Measurements from ENCODE around the gene HSD17B12.
A peak's percentile ranks its signal among the peaks of the same experiment; 100 is the strongest.
"Not testable (repeated sequence)": the region's sequence is repeated elsewhere in the genome, so short reads cannot be mapped to it uniquely, and the experiment has no call there.

Gene HSD17B12

GRCh38 chr11:43680521-43681400 is at the start of gene HSD17B12:
TSS of gene HSD17B12 (plus strand) at chr11:43680738. CDS start at chr11:43680828, 90 bp downstream.
- peak; percentile 99 for DNase-seq (ENCODE audit: low spot score)

GRCh38 chr11:43631732-43632131 is 48.8 kb upstream of the HSD17B12 start:
- DNase-seq (ENCODE audit: low spot score): no peak

- DNase-seq (ENCODE audit: low spot score): no peak
Measured at GRCh38 chr11:43632181-43632580, 48.4 kb upstream of the HSD17B12 start.

- no peak for DNase-seq (ENCODE audit: low spot score)
Measured at GRCh38 chr11:43638717-43639116, 41.8 kb upstream of the HSD17B12 start.

- no peak for DNase-seq (ENCODE audit: low spot score)
Measured at GRCh38 chr11:43639224-43639623, 41.3 kb upstream of the HSD17B12 start.

- no peak for DNase-seq (ENCODE audit: low spot score)
Measured at GRCh38 chr11:43639920-43640319, 40.6 kb upstream of the HSD17B12 start.

- peak; percentile 72 for DNase-seq (ENCODE audit: low spot score)
Measured at GRCh38 chr11:43643898-43644620, 36.5 kb upstream of the HSD17B12 start.

- no peak for DNase-seq (ENCODE audit: low spot score)
Measured at GRCh38 chr11:43644621-43645299, 35.8 kb upstream of the HSD17B12 start.

- DNase-seq (ENCODE audit: low spot score): no peak
Measured at GRCh38 chr11:43646767-43647166, 33.8 kb upstream of the HSD17B12 start.

- DNase-seq (ENCODE audit: low spot score): no peak
Measured at GRCh38 chr11:43648888-43649287, 31.6 kb upstream of the HSD17B12 start.

GRCh38 chr11:43649501-43649900 is 31.0 kb upstream of the HSD17B12 start:
- no peak for DNase-seq (ENCODE audit: low spot score)

- no peak for DNase-seq (ENCODE audit: low spot score)
Measured at GRCh38 chr11:43649921-43650320, 30.6 kb upstream of the HSD17B12 start.

- DNase-seq (ENCODE audit: low spot score): not testable (repeated sequence)
Measured at GRCh38 chr11:43663018-43663417, 17.5 kb upstream of the HSD17B12 start.

GRCh38 chr11:43664295-43664694 is 16.2 kb upstream of the HSD17B12 start:
- DNase-seq (ENCODE audit: low spot score): no peak

- not testable (repeated sequence) for DNase-seq (ENCODE audit: low spot score)
Measured at GRCh38 chr11:43671284-43671683, 9.3 kb upstream of the HSD17B12 start.

- no peak for DNase-seq (ENCODE audit: low spot score)
Measured at GRCh38 chr11:43674560-43674959, 6.0 kb upstream of the HSD17B12 start.

- no peak for DNase-seq (ENCODE audit: low spot score)
Measured at GRCh38 chr11:43676933-43677332, 3.6 kb upstream of the HSD17B12 start.

GRCh38 chr11:43681401-43681942 is 934 bp downstream of the HSD17B12 start:
- no peak for DNase-seq (ENCODE audit: low spot score)

- not testable (repeated sequence) for DNase-seq (ENCODE audit: low spot score)
Measured at GRCh38 chr11:43682081-43682480, 1.5 kb downstream of the HSD17B12 start.

- no peak for DNase-seq (ENCODE audit: low spot score)
Measured at GRCh38 chr11:43685440-43685839, 4.9 kb downstream of the HSD17B12 start.

- no peak for DNase-seq (ENCODE audit: low spot score)
Measured at GRCh38 chr11:43686207-43686606, 5.7 kb downstream of the HSD17B12 start.

- no peak for DNase-seq (ENCODE audit: low spot score)
Measured at GRCh38 chr11:43687120-43687791, 6.7 kb downstream of the HSD17B12 start.
